HEK293T (cell line): ENCODE measurements around the gene RAB5B.
A peak's percentile ranks its signal among the peaks of the same experiment; 100 is the strongest.

ENCODE experiments used
- ARNT ChIP-seq: fragments of 450-650 bp; IDR thresholded peaks from 2 replicates; pipeline ENCODE4 v1.6.1; 2017; ENCODE audit warnings: mild to moderate bottlenecking
- BHLHE40 ChIP-seq: fragments of 450-650 bp; IDR thresholded peaks from 2 replicates; pipeline ENCODE4 v1.6.1; 2016; ENCODE audit warnings: mild to moderate bottlenecking, moderate library complexity, borderline replicate concordance
- CTBP1 ChIP-seq: fragments of 450-650 bp; IDR thresholded peaks from 2 replicates; pipeline ENCODE4 v1.6.1; 2016; ENCODE audit warnings: borderline replicate concordance
- ELF4 ChIP-seq: fragments of 450-650 bp; IDR thresholded peaks from 2 replicates; pipeline ENCODE4 v1.6.1; 2017; ENCODE audit warnings: antibody characterized with exemption
- FOXA1 ChIP-seq: fragments of 450-650 bp; IDR thresholded peaks from 2 replicates; pipeline ENCODE4 v1.6.1; 2016; ENCODE audit warnings: mild to moderate bottlenecking
- FOXK2 ChIP-seq: fragments of 450-650 bp; IDR thresholded peaks from 2 replicates; pipeline ENCODE4 v1.6.1; 2016; ENCODE audit warnings: mild to moderate bottlenecking
- FOXM1 ChIP-seq: fragments of 450-650 bp; IDR thresholded peaks from 2 replicates; pipeline ENCODE4 v1.6.1; 2017; ENCODE audit warnings: mild to moderate bottlenecking, borderline replicate concordance
- HDGF ChIP-seq: fragments of 450-650 bp; IDR thresholded peaks from 2 replicates; pipeline ENCODE4 v1.6.1; 2017; ENCODE audit warnings: antibody characterized with exemption, borderline replicate concordance
- NFRKB ChIP-seq: fragments of 450-650 bp; IDR thresholded peaks from 2 replicates; pipeline ENCODE4 v1.6.1; 2016; ENCODE audit warnings: mild to moderate bottlenecking, moderate library complexity
- PKNOX1 ChIP-seq: fragments of 450-650 bp; IDR thresholded peaks from 2 replicates; pipeline ENCODE4 v1.6.1; 2016
- SP1 ChIP-seq: fragments of 450-650 bp; IDR thresholded peaks from 2 replicates; pipeline ENCODE4 v1.6.1; 2017
- SUZ12 ChIP-seq: fragments of 450-650 bp; IDR thresholded peaks from 2 replicates; pipeline ENCODE4 v1.6.1; 2016; ENCODE audit warnings: mild to moderate bottlenecking
- TARDBP ChIP-seq: fragments of 450-650 bp; IDR thresholded peaks from 2 replicates; pipeline ENCODE4 v1.6.1; 2016
- ZNF384 ChIP-seq: fragments of 450-650 bp; IDR thresholded peaks from 2 replicates; pipeline ENCODE4 v1.6.1; 2016

DNA sequence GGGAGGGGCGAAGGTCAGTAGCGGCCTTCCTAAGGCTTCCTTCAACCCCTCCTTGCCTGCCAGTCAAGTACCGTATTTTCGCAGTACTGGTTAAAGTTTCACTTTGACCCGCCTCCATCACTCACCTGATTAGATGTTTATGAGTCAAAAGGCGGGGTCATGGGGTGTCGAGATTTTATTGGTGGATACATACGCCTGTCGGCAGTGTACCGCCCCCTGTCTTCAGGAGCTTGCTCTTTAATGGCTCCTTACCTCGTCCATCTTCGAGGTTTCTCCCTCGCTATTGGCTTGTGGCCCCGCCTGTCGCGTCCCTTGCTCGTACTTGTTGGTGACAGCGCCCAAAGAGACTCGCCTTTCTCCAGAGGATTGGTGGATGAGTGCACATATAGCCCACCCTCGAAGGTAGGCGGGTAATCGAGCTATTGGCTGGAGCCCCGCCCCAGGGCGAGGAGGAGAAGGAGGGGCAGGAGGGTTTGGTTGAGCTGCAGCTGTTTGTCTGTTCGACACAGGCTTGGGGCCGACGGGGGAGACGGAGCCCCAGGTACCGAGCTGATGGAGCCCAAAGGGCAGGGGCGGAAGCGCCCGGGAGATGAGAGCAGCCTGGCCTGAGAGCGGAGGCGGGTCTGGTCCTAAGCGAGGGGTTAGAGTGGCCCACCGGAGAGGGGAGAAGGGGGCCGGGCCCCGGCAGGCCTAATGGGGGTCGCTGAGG lies at the start of gene RAB5B:
- TF ChIP-seq SP1 (peak; percentile 92), FOXM1 (no peak), PKNOX1 (peak; percentile 100), NFRKB (no peak), ARNT (no peak), FOXA1 (no peak), CTBP1 (no peak), FOXK2 (no peak), TARDBP (no peak), SUZ12 (no peak), HDGF (no peak), ELF4 (no peak), BHLHE40 (no peak), ZNF384 (no peak)
